Measurements from ENCODE around the gene NPPC. TPM values are rescaled to one million over a fixed set of nuclear protein-coding genes. Genes with fewer than 3 reads are reported as not detected.
A peak's percentile ranks its signal among the peaks of the same experiment; 100 is the strongest.

The NPPC gene
- polyA plus RNA-seq, 3 donors, result not detected

DNA sequence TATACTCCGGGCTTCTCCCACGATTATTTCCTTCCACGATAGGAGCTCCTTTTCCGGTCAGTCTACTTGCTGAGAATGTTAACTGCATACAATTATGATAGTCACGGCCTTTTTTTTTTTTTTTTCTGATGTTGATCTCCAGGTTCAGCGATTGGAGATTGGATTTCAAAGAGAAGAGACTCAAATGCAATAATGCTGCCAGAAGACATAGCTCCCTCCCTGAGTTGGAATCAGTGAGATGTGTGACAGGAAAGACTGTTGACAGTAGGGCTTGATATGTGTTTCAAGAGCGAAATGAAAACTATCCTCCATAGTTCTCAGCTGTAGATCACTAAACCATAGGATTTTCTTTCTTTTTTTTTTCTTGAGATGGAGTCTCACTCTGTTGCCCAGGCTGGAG, 47.0 kb downstream of the NPPC start:
- no peaks in the 10 kb centered on the region for H3K27me3 ChIP-seq (ENCODE audit: control insufficient read depth in 2 of 2, insufficient read depth in 2 of 2, low read length in 2 of 2)
- H3K4me1 ChIP-seq (ENCODE audit: control insufficient read depth in 1 of 2, insufficient read depth in 2 of 2, low read length in 2 of 2), result no peaks in the 10 kb centered on the region

DNA sequence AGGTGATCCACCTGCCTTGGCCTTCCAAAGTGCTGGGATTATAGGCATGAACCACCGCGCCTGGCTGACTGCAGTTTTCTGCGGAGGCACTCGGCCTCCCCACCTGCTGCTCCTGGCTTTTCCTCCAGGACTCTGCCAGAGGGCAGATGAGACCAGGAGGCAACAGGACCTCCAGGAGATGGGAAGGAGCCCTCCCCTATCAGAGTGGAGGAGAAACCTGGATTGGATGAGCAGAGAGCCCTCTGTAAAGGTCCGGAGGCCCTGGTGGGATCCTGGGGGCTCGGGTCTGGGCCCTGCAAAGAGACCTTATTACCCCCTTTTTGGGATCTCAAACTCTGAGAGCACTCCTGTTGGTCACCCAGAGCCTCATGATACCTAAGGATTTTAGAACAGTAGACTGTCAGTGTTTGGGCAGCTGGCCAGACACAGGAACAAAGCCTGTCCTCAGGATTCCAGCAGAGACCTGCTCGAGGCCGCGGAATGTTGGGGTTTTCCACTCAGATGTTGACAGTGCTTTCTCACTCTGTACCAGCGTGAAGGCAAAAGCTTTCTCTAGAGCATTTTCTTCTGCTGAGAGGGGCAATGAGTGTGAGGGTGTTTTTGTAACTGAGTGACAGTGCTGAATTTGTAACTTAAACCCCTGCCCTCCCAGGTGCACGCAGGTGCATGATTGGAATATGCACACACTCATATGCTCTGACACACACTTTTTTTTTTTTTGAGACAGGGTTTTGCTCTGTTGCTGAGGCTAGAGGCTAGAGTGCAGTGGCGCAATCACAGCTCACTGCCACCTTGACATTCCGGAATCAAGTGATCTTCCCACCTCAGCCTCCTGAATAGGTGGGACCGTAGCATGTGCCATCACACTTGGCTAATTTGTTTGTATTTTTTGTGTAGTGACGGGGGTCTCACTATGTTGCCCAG, 48.4 kb downstream of the NPPC start:
- Histone ChIP-seq H3K4me1 (ENCODE audit: control insufficient read depth in 1 of 2, insufficient read depth in 2 of 2, low read length in 2 of 2) (no peaks in the 10 kb centered on the region), H2AFZ (ENCODE audit: insufficient read depth, low read depth, low read length, poor library complexity, severe bottlenecking) (no peak overlapping the region), H3K4me3 (replicated peaks in 1 of 3; ENCODE audit: low read depth in 2 of 3, low read length in 3 of 3) (no peak overlapping the region), H3K9ac (ENCODE audit: insufficient read depth, low read length, poor library complexity, severe bottlenecking) (no peak overlapping the region), H3K36me3 (replicated peaks in 1 of 2; ENCODE audit: control insufficient read depth in 1 of 2, insufficient read depth in 2 of 2, low read length in 2 of 2) (no peaks in the 10 kb centered on the region), H3K9me3 (replicated peaks in 1 of 2; ENCODE audit: control insufficient read depth in 1 of 2, insufficient read depth in 1 of 2, low read length in 2 of 2) (no peaks in the 10 kb centered on the region), H3K4me2 (replicated peaks; ENCODE audit: extremely low read depth, low read length, poor library complexity, severe bottlenecking) (no peak overlapping the region), H4K20me1 (ENCODE audit: insufficient read depth, low read length) (no peaks in the 10 kb centered on the region), H3K79me2 (ENCODE audit: insufficient read depth, low read length) (no peaks in the 10 kb centered on the region), H3K27ac (ENCODE audit: low read depth in 1 of 2, low read length in 2 of 2) (no peak overlapping the region), H3K27me3 (ENCODE audit: control insufficient read depth in 2 of 2, insufficient read depth in 2 of 2, low read length in 2 of 2) (no peaks in the 10 kb centered on the region)
- H3K36me3 Mint-ChIP-seq, result no peaks in the 10 kb centered on the region
- no peak for DNase-seq
- H3K27me3 Mint-ChIP-seq (ENCODE audit: low read depth in 3 of 3), result peaks cover 4 to 10% (median 9%) of the 10 kb centered on the region in 3 donors
- TF ChIP-seq, protein P1, sequence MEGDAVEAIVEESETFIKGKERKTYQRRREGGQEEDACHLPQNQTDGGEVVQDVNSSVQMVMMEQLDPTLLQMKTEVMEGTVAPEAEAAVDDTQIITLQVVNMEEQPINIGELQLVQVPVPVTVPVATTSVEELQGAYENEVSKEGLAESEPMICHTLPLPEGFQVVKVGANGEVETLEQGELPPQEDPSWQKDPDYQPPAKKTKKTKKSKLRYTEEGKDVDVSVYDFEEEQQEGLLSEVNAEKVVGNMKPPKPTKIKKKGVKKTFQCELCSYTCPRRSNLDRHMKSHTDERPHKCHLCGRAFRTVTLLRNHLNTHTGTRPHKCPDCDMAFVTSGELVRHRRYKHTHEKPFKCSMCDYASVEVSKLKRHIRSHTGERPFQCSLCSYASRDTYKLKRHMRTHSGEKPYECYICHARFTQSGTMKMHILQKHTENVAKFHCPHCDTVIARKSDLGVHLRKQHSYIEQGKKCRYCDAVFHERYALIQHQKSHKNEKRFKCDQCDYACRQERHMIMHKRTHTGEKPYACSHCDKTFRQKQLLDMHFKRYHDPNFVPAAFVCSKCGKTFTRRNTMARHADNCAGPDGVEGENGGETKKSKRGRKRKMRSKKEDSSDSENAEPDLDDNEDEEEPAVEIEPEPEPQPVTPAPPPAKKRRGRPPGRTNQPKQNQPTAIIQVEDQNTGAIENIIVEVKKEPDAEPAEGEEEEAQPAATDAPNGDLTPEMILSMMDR (IDR thresholded peaks at IDR 0.05), result no peak
- no peaks in the 10 kb centered on the region for H3K9me3 Mint-ChIP-seq
- H3K27ac Mint-ChIP-seq, result no peak overlapping the region
- intact Hi-C loops (cut with micrococcal nuclease), result no loop called here
- H3K4me3 Mint-ChIP-seq, result no peak overlapping the region
- 100% methylated on average over 4 of the region's 15 CpGs for WGBS (ENCODE audit: insufficient coverage)
- H3K4me1 Mint-ChIP-seq, result no peaks in the 10 kb centered on the region

More for the DNA sequence above, 47.0 kb downstream of the NPPC start:
- no peak for DNase-seq
- H3K9me3 ChIP-seq (replicated peaks in 1 of 2; ENCODE audit: control insufficient read depth in 1 of 2, insufficient read depth in 1 of 2, low read length in 2 of 2), result no peaks in the 10 kb centered on the region
- H3K4me3 ChIP-seq (replicated peaks in 1 of 3; ENCODE audit: low read depth in 2 of 3, low read length in 3 of 3), result no peak overlapping the region
- no peak overlapping the region for H3K27ac ChIP-seq (ENCODE audit: low read depth in 1 of 2, low read length in 2 of 2)
- H4K20me1 ChIP-seq (ENCODE audit: insufficient read depth, low read length), result no peaks in the 10 kb centered on the region
- peak overlapping the region in 1 of 7 donors; percentile 33 for H3K27ac Mint-ChIP-seq
- H3K4me1 Mint-ChIP-seq, result peaks cover 4% of the 10 kb centered on the region
- no peaks in the 10 kb centered on the region for H3K36me3 ChIP-seq (replicated peaks in 1 of 2; ENCODE audit: control insufficient read depth in 1 of 2, insufficient read depth in 2 of 2, low read length in 2 of 2)
- no peak overlapping the region for H3K4me3 Mint-ChIP-seq
- peaks cover 0 to 3% (median 0%) of the 10 kb centered on the region in 7 donors for H3K9me3 Mint-ChIP-seq
- intact Hi-C loops (cut with micrococcal nuclease), result no loop called here
- H3K36me3 Mint-ChIP-seq, result no peaks in the 10 kb centered on the region
- H3K4me2 ChIP-seq (replicated peaks; ENCODE audit: extremely low read depth, low read length, poor library complexity, severe bottlenecking), result no peak overlapping the region
- no peak overlapping the region for H2AFZ ChIP-seq (ENCODE audit: insufficient read depth, low read depth, low read length, poor library complexity, severe bottlenecking)
- TF ChIP-seq, protein P1 (IDR thresholded peaks at IDR 0.05), result no peak
- peaks cover 4 to 13% (median 12%) of the 10 kb centered on the region in 3 donors for H3K27me3 Mint-ChIP-seq (ENCODE audit: low read depth in 3 of 3)
- no peak overlapping the region for H3K9ac ChIP-seq (ENCODE audit: insufficient read depth, low read length, poor library complexity, severe bottlenecking)
- no peaks in the 10 kb centered on the region for H3K79me2 ChIP-seq (ENCODE audit: insufficient read depth, low read length)
- WGBS (ENCODE audit: insufficient coverage), result no CpG with 5 or more reads among the region's 7 CpGs

Measured in CD14-positive monocyte (primary cell).